Fibroblast of skin of abdomen (primary cell): ENCODE measurements around the gene PITPNM1. TPM values are rescaled to one million over a fixed set of nuclear protein-coding genes. Genes with fewer than 3 reads are reported as not detected.
"Not testable (repeated sequence)": the region's sequence is repeated elsewhere in the genome, so short reads cannot be mapped to it uniquely, and the experiment has no call there.

Experiments used
- DNase-seq: peaks from one replicate; pipeline ENCODE4 v3.0.0-alpha.2; 2013
- polyA plus RNA-seq, 2 experiments: library from polyadenylated mRNA; unstranded; fragments of 120-200 nt; gene quantifications; one replicate each; pipeline ENCODE4 v1.2.1, GENCODE V29; 2013; ENCODE audit not compliant: insufficient read length in 2 of 2

The PITPNM1 gene
- polyA plus RNA-seq (2013, experiment 1 of 2; ENCODE audit: insufficient read length): 15.9 TPM
- 18.3 TPM for polyA plus RNA-seq (2013, experiment 2 of 2; ENCODE audit: insufficient read length)

DNA sequence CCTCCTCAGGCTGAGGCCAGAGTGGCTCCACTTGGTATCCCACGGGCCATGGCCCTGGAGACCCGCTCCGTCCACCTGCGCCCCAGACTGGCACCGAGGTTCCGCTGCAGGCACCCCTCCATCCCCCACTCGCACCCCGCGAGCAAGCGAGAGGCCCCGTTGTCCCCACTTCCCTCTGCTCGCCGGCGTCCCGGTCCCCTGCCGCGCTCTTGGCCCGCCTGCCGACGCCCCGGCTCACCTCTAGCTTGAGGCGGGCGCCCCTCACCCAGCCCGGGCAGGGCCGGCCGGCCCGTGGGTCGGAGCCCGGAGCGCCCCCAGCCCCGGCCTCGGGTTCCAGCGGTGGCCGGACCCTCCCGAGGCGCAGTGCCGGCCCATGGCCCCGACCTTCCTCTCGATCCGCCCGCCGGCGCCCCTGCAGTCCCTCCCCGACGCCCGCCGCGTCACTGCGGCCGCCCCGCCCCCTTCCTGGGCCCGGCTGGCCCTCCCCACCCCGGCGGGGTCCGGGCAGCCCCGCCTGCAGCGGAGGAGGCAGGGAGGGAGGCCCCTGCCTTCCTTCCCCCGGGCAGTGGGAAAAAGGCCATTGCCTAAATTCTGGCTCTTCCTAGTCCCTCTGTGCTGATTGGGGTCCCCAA lies at the start of gene PITPNM1:
Gene PITPNM1 (minus strand): TSS at position 414 of the 632 bp plus-strand sequence. CDS start 1,183 bp downstream, outside the sequence.
- DNase-seq: peak; percentile 51

DNA sequence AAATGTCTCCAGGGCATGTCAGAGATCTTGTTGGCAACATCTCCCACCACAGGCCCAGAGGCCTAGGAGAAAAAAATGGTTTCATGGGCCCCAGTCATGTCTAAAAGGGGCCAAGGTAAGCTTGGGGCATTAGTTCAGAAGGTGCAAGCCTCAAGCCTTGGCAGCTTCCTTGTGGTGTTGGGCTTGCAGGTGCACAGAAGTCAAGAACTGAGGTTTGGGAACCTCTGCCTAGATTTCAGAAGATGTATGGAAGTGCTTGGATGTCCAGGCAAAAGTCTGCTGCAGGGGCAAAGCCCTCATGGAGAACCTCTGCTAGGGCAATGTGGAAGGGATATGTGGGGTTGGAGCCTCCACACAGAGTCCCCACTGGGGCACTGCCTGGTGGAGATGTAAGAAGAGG lies 46.5 kb upstream of the PITPNM1 start:
- not testable (repeated sequence) for DNase-seq

DNA sequence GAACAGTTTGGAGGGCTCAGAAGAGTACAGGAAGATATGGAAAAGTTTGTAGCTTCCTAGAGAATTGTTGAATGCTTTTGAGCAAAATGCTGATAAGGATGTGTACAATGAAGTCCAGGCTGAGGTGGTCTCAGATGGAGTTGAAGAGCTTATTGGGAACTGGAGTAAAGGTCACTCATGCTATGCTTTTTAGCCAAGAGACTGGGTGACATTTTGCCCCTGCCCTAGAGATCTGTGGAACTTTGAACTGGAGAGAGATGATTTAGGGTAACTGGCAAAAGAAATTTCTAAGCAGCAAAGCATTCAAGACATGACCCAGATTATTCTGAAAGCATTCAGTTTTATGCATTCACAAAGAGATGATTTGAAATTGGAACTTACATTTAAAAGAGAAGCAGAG lies 46.0 kb upstream of the PITPNM1 start:
- DNase-seq: no peak

DNA sequence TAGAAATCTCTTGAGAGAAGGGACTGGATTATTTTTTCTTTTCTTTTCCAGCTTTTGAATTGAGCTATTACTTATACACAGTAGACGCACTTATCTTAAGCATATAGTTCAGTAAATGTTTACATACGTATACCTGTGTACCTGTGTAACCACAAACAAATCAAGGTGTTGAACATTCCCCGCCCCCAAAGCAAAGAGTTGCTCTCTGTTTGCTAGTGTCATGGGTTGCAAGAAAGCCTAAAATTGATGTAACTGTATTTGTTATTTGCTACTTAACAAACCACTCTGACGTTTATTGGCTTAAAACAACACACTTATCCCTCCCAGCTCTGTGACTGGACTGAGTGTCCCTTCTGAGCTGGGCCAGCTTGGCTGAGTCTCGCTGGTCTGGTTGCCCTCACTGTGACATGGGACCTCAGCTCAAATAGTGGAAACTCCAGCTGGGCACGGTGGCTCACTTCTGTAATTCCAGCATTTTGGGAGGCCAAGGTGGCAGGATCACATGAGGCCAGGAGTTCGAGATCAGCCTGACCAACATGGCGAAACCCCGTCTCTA lies 43.5 kb upstream of the PITPNM1 start:
- DNase-seq: no peak

DNA sequence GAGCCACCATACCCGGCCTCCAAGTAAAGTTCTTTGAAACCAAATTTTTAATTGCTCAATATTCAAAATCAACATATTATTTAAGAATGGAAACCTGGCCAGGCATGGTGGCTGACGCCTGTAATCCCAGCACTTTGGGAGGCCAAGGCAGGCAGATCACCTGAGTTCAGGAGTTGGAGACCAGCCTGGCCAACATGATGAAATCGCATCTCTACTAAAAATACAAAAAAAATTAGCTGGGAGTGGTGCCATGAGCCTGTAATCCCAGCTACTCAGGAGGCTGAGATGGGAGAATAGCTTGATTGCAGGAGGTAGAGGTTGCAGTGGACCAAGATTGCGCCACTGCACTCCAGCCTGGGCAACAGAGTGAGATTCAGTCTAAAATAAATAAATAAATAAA lies 42.9 kb upstream of the PITPNM1 start:
- not testable (repeated sequence) for DNase-seq

DNA sequence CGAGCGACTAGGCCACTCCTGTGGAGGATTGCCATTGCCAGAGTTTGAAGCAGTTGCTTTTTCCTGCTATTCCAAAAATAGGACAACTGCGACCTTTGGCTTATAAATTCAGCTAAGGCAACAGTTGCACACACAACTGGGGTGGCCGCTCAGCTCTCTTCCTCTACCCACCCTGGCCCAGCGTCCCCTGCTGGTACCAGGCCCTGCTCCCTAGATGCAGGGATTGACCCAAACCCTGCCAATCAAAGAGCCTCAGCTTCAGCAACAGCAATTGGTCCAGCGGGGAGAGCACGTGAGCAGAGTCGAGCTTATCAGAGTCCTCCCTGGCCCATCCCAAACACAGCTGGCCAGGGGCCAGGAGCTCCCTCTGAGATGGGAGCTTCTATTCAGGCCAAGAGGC lies 40.1 kb upstream of the PITPNM1 start:
- no peak for DNase-seq

DNA sequence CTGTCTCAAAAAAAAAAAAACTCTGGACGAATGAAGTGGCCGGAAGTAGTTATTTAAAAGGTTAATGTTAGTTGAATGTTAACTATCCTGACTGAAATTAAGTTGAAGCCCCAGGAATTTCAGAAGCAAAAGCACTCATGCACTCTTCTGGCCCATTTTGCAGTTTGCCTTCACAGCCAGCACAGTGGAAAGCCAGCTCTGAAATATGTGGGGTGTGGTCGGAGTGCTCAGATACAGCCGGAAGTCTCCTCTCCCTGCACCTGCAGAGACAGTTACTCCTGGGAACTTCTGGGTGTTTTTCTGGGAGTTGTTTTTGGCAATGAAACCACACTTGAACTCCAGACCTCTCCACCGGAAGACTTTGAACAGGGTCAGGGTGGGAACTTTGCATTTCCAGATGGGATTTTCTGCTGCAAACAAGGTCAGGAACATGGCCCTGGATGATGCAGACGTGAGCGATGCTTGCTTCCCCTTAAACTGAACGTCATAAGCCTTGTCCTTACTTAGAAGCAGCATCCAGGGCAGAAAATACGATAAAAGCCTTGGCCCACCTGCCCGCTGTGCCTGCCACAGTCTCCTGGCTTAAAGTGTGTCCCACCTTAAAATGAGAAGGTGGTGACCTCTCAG lies 39.6 kb upstream of the PITPNM1 start:
- DNase-seq: no peak

DNA sequence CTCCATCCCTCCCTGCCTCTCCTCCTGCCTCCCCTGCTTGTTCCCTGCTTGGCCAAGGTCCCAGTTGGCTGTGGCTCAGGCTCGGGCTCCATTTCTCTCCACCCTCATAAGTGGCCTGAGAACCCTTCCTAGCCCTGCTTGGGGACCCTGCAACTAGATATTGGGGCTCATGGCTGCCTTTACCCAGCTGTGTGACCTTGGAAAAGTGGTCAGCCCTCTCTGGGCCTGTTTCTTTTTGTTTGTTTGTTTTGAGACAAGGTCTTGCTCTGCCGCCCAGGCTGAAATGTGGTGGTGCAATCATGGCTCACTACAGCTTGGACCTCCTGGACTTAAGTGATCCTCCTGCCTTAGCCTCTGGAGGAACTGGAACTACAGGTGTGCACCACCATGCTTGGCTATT lies 38.4 kb upstream of the PITPNM1 start:
- DNase-seq: no peak

DNA sequence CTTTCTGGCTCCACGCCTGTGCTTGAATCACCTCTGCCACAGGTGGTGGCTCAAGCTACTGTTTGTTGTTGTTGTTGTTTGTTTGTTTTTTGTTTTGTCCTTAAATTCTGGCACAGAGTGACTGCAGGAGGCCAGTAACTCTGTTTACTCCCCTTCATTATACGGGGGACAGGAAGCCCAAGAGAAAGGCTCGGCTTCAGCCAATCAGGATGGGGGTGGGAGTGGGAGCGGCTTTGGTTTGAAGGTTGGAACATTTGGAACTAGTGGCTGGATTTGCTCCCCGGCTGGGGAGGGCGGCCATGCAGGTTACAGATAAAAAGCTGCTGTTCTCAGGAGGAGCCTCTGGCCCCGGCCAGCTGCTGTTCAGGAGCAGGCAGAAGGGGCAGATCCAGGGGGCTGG lies 37.8 kb upstream of the PITPNM1 start:
- no peak for DNase-seq

DNA sequence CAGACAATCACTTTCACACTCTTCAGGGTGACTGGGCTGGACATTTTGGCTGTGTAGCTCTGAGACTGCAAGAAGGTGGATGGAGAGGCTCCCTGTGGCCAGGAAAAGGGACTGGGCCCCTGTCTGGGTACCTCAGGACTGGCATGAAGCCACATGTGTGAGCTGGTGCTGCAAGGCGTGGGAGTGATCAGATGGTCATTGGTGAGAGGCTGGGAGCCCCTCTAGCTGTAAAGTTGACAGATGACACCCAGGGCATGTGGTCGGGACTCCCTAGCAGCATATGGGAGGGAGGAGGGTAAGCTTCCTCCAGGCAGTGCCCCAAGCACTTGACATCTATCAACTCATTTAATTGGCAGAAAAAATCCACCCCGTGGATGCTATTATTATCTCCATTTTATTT lies 37.0 kb upstream of the PITPNM1 start:
- no peak for DNase-seq

DNA sequence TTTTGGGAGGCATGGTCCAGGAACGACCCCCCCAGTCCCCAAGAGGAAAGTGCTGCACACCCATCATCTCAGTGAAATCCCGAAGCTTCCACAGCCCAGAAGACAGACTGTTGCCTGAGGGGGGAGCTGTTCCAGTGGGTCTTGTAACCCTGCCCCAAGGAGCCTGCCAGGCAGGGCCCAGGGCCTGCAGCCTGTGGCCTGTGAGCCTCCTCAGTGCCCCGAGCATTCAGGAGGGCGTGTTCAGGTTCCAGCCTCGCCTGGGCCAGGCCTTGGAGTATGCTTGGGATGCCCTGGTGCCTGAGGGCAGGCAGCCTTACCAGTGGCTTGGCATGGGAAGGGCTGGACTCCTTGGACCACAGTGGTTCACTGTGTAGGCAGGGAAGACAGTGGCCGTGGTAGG lies 36.0 kb upstream of the PITPNM1 start:
- no peak for DNase-seq

DNA sequence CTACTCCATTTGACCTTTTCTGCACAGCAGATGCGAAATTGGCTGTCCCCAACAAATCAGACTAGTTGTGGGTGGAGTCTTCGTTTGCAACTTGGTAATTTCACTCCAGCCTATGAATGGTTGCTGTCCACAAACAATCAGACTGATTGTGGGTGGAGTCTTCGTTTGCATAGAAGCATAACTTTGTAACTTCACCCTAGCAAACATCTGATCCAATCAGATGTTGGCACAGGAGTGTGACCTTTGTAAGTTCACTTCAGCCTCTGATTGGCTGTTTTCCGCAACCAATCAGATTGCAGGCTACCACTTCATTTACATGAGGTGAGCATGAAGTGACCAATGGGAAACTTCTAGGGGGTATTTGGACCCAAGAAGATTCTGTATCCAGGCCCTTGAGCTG lies 34.4 kb upstream of the PITPNM1 start:
- no peak for DNase-seq

DNA sequence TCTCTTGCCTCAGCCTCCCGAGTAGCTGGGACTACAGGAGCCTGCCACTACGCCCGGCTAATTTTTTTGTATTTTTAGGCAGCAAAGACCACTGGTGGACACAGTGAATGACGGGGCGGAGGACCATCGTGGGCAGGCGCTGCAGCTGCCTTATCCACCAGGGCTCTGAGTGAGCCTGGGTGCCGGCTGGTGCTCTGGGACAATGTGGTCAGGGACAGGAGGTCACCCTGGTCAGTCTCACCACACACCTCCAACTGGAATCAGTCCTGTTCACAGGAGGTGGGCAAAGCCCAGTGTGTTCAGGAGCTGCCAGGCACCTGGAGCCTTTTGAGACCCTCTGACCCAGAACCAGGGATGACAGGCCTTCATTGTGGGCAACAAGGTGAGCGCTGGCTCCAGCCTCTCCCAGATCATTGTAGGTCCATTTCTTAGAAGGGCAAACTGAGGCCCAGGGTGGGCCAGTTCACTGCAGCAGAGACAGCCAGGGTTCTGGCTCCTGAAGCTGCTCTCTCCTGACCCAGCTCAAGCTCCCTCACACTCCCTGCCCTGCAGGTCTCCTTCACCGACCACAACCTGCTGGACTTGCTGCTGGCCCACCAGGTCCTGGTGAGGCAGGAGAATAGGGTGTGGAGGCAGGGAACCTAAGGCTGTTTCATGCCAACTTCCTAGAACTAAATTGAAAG lies 33.8 kb upstream of the PITPNM1 start:
- DNase-seq: no peak

DNA sequence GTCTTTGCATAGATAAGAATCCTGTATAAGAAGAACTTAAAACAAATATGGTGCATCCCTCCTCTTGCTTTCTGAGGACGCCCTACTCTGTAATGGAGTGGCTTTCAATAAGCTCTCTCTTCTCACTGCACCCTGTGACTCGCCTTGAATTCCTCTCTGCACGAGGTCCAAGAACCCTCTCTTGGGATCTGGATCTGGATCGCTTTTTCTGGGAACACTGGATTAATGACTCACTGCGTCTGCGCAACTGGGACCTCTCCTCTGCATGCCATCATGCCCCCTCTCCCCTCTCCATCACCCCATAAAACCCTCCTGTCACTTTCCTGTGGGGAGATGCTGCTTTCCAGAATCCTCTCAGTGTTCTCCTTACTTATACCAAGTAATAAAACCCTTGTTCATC lies 33.1 kb upstream of the PITPNM1 start:
- DNase-seq: no peak

DNA sequence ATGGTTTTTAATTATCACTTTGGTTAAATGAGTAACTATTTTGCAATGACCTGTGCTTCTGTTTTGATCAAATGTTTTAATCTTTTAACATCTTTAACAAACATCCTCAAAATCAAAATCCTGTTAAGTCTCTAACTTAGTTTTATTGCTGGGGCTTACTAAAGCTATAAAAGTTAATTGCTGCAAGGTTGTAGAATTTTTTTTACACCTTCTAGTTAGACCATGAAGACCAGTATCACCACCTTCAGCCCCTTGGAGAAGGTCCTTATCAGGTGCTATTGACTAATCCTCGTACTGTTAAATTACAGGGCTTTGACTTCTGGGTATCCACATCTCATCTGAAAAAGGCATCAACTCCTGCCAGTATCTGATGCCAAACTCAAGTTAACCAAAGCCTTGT lies 30.4 kb upstream of the PITPNM1 start:
- no peak for DNase-seq

DNA sequence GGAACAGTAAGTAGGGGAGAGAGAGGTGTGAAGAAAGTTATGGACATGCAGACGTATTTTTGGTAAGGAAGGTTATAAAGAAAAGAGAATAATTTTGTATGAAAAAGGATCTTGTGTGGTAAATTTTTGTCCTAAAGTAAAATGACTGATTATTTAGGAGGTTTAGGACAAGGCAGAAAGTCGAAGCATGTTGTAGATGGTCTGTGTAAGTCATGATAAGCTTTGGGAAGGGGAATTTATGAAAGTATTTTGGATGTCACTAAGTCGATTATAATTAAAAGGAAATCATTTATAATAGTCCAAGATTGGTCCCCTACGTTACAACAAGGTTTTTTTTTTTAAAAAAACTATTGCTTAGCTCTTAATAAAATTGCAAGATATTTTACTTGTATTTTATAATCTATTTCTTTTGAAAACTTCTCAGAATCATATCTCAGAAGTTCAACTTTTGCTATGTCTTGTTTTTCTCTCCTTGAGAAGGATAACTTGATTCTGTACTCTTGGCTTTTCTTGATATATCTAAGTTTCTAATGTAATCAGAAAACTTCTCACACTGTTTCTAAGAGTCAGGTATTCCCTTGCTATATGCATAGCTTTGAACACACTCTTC lies 29.0 kb upstream of the PITPNM1 start:
- DNase-seq: no peak

DNA sequence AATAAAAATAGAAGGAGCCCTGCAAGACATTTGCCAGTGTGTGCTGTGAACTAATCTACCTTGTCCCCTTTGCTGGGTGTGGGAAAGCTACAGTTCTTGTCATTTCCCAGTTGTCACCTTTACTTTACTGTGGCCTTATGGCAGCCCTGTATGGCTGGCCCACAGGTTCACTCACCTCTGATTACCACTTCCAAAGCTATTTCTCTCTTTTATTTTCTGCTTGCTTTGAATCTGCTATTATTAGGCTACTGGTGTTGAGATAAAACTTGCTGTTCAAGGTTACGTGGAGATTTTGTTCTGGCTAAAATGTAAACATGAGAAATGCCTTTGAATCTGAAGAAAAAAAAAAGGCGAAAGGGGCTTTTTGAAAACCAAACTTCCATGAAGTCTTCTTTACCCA lies 27.7 kb upstream of the PITPNM1 start:
- DNase-seq: no peak

DNA sequence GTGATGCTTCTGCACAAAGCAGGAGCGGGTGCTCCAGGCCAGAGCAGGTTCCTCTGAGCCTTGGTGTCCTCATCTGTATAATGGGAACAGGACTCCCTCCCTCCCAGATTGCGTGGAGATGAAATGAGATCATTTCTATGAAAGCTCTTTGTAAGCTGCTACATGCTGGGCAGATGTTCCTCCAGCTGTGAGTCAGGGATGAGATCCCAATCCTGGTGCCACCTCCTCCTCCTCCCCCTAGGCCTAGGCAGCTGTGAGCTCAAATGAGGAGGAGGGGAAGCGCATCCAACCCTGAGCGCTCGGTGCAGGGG lies 25.1 kb upstream of the PITPNM1 start:
- no peak for DNase-seq

DNA sequence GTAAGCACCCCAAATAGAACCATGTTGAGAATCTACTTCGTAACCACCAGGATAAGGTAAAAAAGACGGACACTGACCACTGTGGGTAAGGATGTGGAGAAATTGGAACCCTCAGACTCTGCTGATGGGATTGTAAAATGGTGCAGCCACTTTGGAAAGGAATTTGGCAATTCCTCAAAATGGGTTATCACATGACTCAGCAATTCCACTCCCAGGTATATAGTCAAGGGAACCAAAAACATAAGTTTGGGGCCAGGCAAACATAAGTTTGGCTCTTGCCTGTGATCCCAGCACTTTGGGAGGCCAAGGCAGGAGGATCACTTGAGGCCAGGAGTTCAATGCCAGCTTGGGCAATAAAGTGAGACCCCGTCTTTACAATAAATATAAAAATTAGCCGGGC lies 23.2 kb upstream of the PITPNM1 start:
- DNase-seq: no peak

DNA sequence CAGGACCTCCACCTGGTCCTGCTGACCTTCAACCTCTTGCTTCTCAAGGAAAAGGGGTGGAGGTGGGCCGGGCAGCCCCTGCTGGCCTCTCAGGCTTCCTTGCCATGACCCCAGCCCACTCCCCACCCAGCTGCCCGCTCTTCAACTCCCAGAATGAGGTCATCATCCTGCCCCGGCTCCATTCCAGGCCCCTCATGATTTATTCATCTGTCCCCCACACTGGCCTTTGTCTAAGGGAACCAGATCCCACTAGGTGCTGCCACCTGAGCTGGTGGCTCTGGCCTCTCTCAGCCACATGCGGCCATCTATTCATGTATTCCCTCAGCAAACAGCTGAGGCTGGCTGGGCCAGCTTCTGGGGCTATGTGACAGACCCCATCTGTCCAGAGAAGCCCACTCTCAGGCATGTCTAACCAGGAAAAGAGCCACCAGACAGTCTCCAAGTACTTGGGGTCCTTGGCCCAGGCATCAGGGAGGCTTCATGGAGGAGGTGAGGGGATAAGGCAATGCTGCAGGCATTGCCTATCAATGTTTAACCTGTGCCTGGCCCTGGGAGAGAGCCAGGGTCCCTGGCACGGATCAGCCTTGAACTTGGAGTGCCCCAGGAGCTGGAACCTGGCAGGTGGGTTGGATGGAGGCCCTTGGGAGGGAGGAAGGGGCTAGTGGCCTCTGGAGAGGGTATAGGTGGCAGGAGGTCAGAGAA lies 20.3 kb upstream of the PITPNM1 start:
- no peak for DNase-seq

DNA sequence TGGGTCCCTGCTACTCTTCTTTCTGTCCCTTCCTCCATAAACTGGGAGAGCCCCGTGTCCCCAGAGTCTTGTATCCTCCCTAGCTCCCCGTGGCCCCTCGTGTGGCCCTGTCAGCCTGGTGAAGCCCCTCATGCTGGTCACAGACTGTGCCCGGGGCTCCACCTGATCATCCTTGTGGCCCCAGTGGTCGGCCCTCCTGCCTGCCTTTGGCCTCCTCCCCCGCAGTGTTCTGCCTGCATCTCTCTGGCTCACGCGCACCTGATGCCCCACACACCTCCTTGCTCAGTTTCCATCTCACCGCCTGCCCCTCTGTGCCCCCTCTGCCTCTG lies 19.3 kb upstream of the PITPNM1 start:
- no peak for DNase-seq

DNA sequence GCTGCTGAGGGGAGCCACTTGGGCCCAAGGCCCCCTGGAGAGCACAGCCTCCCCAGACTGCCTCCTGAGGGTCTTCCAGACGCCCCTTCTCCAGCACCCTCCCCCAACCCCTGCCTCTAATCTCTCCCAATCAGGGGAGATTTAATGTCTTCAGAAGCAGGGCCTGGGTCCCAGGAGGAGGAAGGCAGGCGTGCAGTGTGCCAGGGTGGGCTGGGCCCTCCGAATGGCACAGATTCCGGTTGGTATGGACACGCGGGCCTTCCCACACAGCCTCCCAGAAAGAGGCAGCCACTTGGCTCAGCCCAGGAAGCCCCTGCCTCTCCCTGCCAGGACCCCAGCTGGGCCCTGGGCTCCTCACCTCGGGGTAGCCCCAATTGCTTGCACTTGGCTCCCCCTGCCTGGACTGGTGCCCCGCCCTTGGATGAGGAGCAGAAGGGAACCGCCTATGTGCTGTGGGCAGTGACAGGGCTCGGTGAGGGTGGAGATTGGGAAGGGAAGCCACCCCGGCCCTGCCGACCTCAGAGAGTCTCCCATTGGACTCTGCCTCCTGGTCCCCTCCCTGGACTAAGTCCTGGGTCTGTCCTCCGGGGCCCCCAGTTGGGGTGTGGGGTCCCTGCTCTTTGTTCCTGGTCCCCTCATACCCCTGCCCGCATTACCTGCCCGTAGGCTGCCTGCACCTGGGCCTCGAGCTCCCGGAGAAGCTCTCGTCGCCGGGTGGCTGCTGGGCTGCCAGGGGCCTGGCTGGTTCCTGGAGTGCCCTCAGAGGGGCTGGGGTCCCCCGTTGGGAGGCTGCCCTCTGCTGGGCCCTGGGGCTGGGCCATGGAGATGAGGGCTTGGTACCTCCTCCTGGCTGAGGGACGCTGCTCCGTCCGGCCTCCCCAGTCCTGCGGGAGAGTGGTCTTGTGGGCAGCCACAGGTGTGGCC lies 18.7 kb upstream of the PITPNM1 start:
- DNase-seq: no peak
